Natural killer cell (primary cell): ENCODE measurements around the gene MOV10L1. TPM values are rescaled to one million over a fixed set of nuclear protein-coding genes. Genes with fewer than 3 reads are reported as not detected.
A peak's percentile ranks its signal among the peaks of the same experiment; 100 is the strongest.

Experiments used
- ATAC-seq, 3 donors: fragments of 150-1000 bp in 2 of 3; fragments of 200-7000 bp in 1 of 3; cut with Tn5 transposase; 1 replicate in 1 of 3; 2 replicates in 2 of 3; pipeline ENCODE4 v1.10.0; 2021; ENCODE audit warnings: mild to moderate bottlenecking in 2 of 3, moderate library complexity in 2 of 3
- DNase-seq, 2 donors: peaks; one replicate each; pipeline versions ENCODE4 v3.0.0 to v3.0.0-alpha.2; 2013 to 2021; ENCODE audit warnings: mixed read lengths in 1 of 2
- H3K27ac ChIP-seq: one replicate; pipeline ENCODE4 v1.5.1; 2013; ENCODE audit warnings: mild to moderate bottlenecking, low read length
- H3K27me3 ChIP-seq: one replicate; pipeline ENCODE4 v1.6.1; 2013; ENCODE audit warnings: low read length; ENCODE audit not compliant: control insufficient read depth, insufficient read depth
- H3K36me3 ChIP-seq: one replicate; pipeline ENCODE4 v1.6.1; 2013; ENCODE audit warnings: low read length; ENCODE audit not compliant: control insufficient read depth, insufficient read depth
- H3K4me1 ChIP-seq: one replicate; pipeline ENCODE4 v1.6.1; 2013; ENCODE audit warnings: low read length; ENCODE audit not compliant: control insufficient read depth, insufficient read depth
- H3K4me3 ChIP-seq: one replicate; pipeline ENCODE4 v1.5.1; 2013; ENCODE audit warnings: low read length
- H3K9me3 ChIP-seq: one replicate; pipeline ENCODE4 v1.6.1; 2013; ENCODE audit warnings: low read length; ENCODE audit not compliant: control insufficient read depth, insufficient read depth
- H3K27ac Mint-ChIP-seq, 2 donors: one replicate each; pipeline ENCODE4 v1.8.0; 2022; ENCODE audit warnings: mild to moderate bottlenecking in 2 of 2, mixed read lengths in 2 of 2, moderate library complexity in 1 of 2
- H3K27me3 Mint-ChIP-seq, 2 donors: one replicate each; pipeline ENCODE4 v1.8.0; 2022; ENCODE audit warnings: low read depth in 2 of 2, mixed read lengths in 2 of 2
- H3K36me3 Mint-ChIP-seq: one replicate; pipeline ENCODE4 v1.8.0; 2022; ENCODE audit warnings: mixed read lengths
- H3K4me1 Mint-ChIP-seq, 2 donors: one replicate each; pipeline ENCODE4 v1.8.0; 2022; ENCODE audit warnings: mixed read lengths in 2 of 2
- H3K4me3 Mint-ChIP-seq: one replicate; pipeline ENCODE4 v1.8.0; 2022; ENCODE audit warnings: mild to moderate bottlenecking, moderate library complexity, mixed read lengths
- H3K9me3 Mint-ChIP-seq, 2 donors: one replicate each; pipeline ENCODE4 v1.8.0; 2022; ENCODE audit warnings: mixed read lengths in 2 of 2
- WGBS: methylation state at CpG from one replicate; pipeline ENCODE4 v1.1.7; 2013; ENCODE audit warnings: missing lambda C conversion rate; ENCODE audit not compliant: insufficient coverage; 5-methylcytosine and 5-hydroxymethylcytosine counted together
- intact Hi-C: fragments of 100-400 bp; cut with micrococcal nuclease; formaldehyde crosslinking; loops from one replicate; pipeline ENCODE4 v1.14.2; 2022
- total RNA-seq, 4 donors: library from RNA; stranded (reverse); fragments of 120-200 nt in 1 of 4; gene quantifications; one replicate each; pipeline versions ENCODE4 v1.2.3 to v1.2.4, GENCODE V29; 2013 to 2022
- TF ChIP-seq, protein P1 (sequence below): fragments of 200-600 bp; IDR thresholded peaks from one replicate; pipeline ENCODE4 v1.8.0; 2022; ENCODE audit warnings: antibody characterized with exemption

The MOV10L1 gene
- total RNA-seq, 3 donors from 2014 or later (not counting 1 experiment from before 2014, with no cell fraction given) = 1.0 to 1.7 TPM; not detected in 1

GRCh38 chr22:50205781-50206569 is 116.2 kb downstream of the MOV10L1 start:
- H3K4me3 Mint-ChIP-seq = no peak overlapping the region
- WGBS = 97% methylated on average over 45 of the region's 45 CpGs
- ATAC-seq (no peak), DNase-seq (no peak)
- Histone ChIP-seq H3K27me3 (no peaks in the 10 kb centered on the region), H3K4me3 (no peak overlapping the region), H3K36me3 (peaks cover 23% of the 10 kb centered on the region), H3K4me1 (peaks cover 27% of the 10 kb centered on the region), H3K27ac (no peak overlapping the region), H3K9me3 (no peaks in the 10 kb centered on the region)
- H3K9me3 Mint-ChIP-seq = no peaks in the 10 kb centered on the region
- TF ChIP-seq, protein P1, sequence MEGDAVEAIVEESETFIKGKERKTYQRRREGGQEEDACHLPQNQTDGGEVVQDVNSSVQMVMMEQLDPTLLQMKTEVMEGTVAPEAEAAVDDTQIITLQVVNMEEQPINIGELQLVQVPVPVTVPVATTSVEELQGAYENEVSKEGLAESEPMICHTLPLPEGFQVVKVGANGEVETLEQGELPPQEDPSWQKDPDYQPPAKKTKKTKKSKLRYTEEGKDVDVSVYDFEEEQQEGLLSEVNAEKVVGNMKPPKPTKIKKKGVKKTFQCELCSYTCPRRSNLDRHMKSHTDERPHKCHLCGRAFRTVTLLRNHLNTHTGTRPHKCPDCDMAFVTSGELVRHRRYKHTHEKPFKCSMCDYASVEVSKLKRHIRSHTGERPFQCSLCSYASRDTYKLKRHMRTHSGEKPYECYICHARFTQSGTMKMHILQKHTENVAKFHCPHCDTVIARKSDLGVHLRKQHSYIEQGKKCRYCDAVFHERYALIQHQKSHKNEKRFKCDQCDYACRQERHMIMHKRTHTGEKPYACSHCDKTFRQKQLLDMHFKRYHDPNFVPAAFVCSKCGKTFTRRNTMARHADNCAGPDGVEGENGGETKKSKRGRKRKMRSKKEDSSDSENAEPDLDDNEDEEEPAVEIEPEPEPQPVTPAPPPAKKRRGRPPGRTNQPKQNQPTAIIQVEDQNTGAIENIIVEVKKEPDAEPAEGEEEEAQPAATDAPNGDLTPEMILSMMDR = no peak
- no peak overlapping the region for H3K27ac Mint-ChIP-seq
- intact Hi-C loops = no loop called here
- H3K36me3 Mint-ChIP-seq = no peaks in the 10 kb centered on the region
- no peaks in the 10 kb centered on the region for H3K27me3 Mint-ChIP-seq
- peaks cover 30% of the 10 kb centered on the region in 2 donors for H3K4me1 Mint-ChIP-seq

- Mint-ChIP-seq H3K4me1 (peaks cover 30% of the 10 kb centered on the region in 2 donors), H3K9me3 (no peaks in the 10 kb centered on the region), H3K36me3 (no peaks in the 10 kb centered on the region), H3K4me3 (no peak overlapping the region), H3K27ac (no peak overlapping the region), H3K27me3 (no peaks in the 10 kb centered on the region)
- no peak overlapping the region for H3K4me3 ChIP-seq
- ATAC-seq (no peak), DNase-seq (no peak)
- no peaks in the 10 kb centered on the region for H3K27me3 ChIP-seq
- 87% methylated on average over 10 of the region's 10 CpGs for WGBS
- H3K27ac ChIP-seq = no peak overlapping the region
- peaks cover 27% of the 10 kb centered on the region for H3K36me3 ChIP-seq
- TF ChIP-seq, protein P1 = no peak
- intact Hi-C loops = no loop called here
- no peaks in the 10 kb centered on the region for H3K9me3 ChIP-seq
- peaks cover 26% of the 10 kb centered on the region for H3K4me1 ChIP-seq
These were observed 116.8 kb downstream of the MOV10L1 start for GRCh38 chr22:50206599-50206998.

- H3K9me3 Mint-ChIP-seq = no peaks in the 10 kb centered on the region
- DNase-seq (no peak), ATAC-seq (peak in 1 of 3 donors; percentile 27)
- no peaks in the 10 kb centered on the region for H3K27me3 Mint-ChIP-seq
- Histone ChIP-seq H3K9me3 (no peaks in the 10 kb centered on the region), H3K4me3 (no peak overlapping the region), H3K27me3 (no peaks in the 10 kb centered on the region), H3K4me1 (peaks cover 18% of the 10 kb centered on the region), H3K27ac (no peak overlapping the region), H3K36me3 (peaks cover 32% of the 10 kb centered on the region)
- TF ChIP-seq, protein P1 = no peak
- 62% methylated on average over 23 of the region's 23 CpGs for WGBS
- H3K36me3 Mint-ChIP-seq = no peaks in the 10 kb centered on the region
- no peak overlapping the region for H3K4me3 Mint-ChIP-seq
- peaks cover 21 to 23% of the 10 kb centered on the region in 2 donors for H3K4me1 Mint-ChIP-seq
- intact Hi-C loops = loop anchor here (2.0 kb wide), 1 partner anchor 277 kb away; no protein-coding TSS in a partner anchor
- H3K27ac Mint-ChIP-seq = no peak overlapping the region
These were observed 117.8 kb downstream of the MOV10L1 start for GRCh38 chr22:50207383-50208140.
